ENCODE measurements around the gene TP53RK. TPM values are rescaled to one million over a fixed set of nuclear protein-coding genes. Genes with fewer than 3 reads are reported as not detected.

TP53RK gene
- total and polyA plus RNA-seq, 2 of the 13 experiments (the other 11 are each of a cell fraction or from before 2014, with no cell fraction given) = 12.9 to 25.5 TPM

GRCh38 chr20:46725186-46726165, 36.2 kb upstream of the TP53RK start (continued):
- TF ChIP-seq ZSCAN21 (CRISPR knock-in tag; IDR thresholded peaks at IDR 0.05; ENCODE audit: borderline replicate concordance) (0 out of 2 replicates have a peak, but pooled peaks have one; percentile 18), TSC22D2 (CRISPR knock-in tag; IDR thresholded peaks at IDR 0.05; ENCODE audit: borderline replicate concordance) (no peak), JDP2 (CRISPR knock-in tag; IDR thresholded peaks at IDR 0.05; ENCODE audit: borderline replicate concordance) (no peak), TAF15 (IDR thresholded peaks at IDR 0.05; ENCODE audit: low read depth, low read length, poor library complexity, severe bottlenecking) (no peak), ISX (CRISPR knock-in tag; conservative IDR thresholded peaks at IDR 0.05) (no peak)
- TF ChIP-seq, protein P1, sequence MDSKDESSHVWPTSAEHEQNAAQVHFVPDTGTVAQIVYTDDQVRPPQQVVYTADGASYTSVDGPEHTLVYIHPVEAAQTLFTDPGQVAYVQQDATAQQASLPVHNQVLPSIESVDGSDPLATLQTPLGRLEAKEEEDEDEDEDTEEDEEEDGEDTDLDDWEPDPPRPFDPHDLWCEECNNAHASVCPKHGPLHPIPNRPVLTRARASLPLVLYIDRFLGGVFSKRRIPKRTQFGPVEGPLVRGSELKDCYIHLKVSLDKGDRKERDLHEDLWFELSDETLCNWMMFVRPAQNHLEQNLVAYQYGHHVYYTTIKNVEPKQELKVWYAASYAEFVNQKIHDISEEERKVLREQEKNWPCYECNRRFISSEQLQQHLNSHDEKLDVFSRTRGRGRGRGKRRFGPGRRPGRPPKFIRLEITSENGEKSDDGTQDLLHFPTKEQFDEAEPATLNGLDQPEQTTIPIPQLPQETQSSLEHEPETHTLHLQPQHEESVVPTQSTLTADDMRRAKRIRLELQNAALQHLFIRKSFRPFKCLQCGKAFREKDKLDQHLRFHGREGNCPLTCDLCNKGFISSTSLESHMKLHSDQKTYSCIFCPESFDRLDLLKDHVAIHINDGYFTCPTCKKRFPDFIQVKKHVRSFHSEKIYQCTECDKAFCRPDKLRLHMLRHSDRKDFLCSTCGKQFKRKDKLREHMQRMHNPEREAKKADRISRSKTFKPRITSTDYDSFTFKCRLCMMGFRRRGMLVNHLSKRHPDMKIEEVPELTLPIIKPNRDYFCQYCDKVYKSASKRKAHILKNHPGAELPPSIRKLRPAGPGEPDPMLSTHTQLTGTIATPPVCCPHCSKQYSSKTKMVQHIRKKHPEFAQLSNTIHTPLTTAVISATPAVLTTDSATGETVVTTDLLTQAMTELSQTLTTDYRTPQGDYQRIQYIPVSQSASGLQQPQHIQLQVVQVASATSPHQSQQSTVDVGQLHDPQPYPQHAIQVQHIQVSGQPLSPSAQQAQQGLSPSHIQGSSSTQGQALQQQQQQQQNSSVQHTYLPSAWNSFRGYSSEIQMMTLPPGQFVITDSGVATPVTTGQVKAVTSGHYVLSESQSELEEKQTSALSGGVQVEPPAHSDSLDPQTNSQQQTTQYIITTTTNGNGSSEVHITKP (CRISPR knock-in tag; IDR thresholded peaks at IDR 0.05; ENCODE audit: low read depth) = no peak
- TF ChIP-seq, protein P2, sequence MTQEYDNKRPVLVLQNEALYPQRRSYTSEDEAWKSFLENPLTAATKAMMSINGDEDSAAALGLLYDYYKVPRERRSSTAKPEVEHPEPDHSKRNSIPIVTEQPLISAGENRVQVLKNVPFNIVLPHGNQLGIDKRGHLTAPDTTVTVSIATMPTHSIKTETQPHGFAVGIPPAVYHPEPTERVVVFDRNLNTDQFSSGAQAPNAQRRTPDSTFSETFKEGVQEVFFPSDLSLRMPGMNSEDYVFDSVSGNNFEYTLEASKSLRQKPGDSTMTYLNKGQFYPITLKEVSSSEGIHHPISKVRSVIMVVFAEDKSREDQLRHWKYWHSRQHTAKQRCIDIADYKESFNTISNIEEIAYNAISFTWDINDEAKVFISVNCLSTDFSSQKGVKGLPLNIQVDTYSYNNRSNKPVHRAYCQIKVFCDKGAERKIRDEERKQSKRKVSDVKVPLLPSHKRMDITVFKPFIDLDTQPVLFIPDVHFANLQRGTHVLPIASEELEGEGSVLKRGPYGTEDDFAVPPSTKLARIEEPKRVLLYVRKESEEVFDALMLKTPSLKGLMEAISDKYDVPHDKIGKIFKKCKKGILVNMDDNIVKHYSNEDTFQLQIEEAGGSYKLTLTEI (CRISPR knock-in tag; conservative IDR thresholded peaks at IDR 0.05) = no peak

Measured in HepG2 (cell line).